ENCODE measurements around the gene RHBDF1.

RHBDF1 gene

GRCh38 chr16:94918-95265 lies 22.5 kb upstream of the RHBDF1 start:
- Histone ChIP-seq H3F3A (ENCODE audit: insufficient read depth) (no peaks in the 10 kb centered on the region), H3K9me2 (replicated peaks; ENCODE audit: insufficient read depth, low read length) (no peaks in the 10 kb centered on the region)

GRCh38 chr16:92431-93339 lies 20.3 kb upstream of the RHBDF1 start:
- Histone ChIP-seq H3K9ac (ENCODE audit: low read length) (no peak overlapping the region), H4K20me1 (ENCODE audit: low read depth, low read length) (no peaks in the 10 kb centered on the region), H3K27me3 (ENCODE audit: low read length) (no peaks in the 10 kb centered on the region), H3F3A (ENCODE audit: insufficient read depth) (no peaks in the 10 kb centered on the region), H2AFZ (ENCODE audit: low read depth, low read length, severe bottlenecking) (no peak overlapping the region), H3K4me3 (ENCODE audit: insufficient read depth, low read length, poor library complexity, severe bottlenecking) (no peak overlapping the region), H3K9me3 (ENCODE audit: insufficient read depth, low read length) (no peaks in the 10 kb centered on the region), H3K27ac (ENCODE audit: low read depth, low read length) (no peak overlapping the region), H3K36me3 (ENCODE audit: low read length) (no peaks in the 10 kb centered on the region), H3K79me2 (ENCODE audit: insufficient read depth, low read length) (no peaks in the 10 kb centered on the region), H3K9me2 (replicated peaks; ENCODE audit: insufficient read depth, low read length) (no peaks in the 10 kb centered on the region), H3K4me2 (ENCODE audit: low read depth, low read length, poor library complexity, severe bottlenecking) (no peak overlapping the region)
- no peak for TF ChIP-seq CTCF (IDR thresholded peaks at IDR 0.05; ENCODE audit: insufficient read depth, low read length, poor library complexity, severe bottlenecking)
- no peak for TF ChIP-seq EZH2phosphoT487 (conservative IDR thresholded peaks at IDR 0.05; ENCODE audit: low read length)

More at GRCh38 chr16:94918-95265, 22.5 kb upstream of the RHBDF1 start:
- H3K4me2 ChIP-seq (ENCODE audit: low read depth, low read length, poor library complexity, severe bottlenecking), result no peak overlapping the region
- H3K4me3 ChIP-seq (ENCODE audit: insufficient read depth, low read length, poor library complexity, severe bottlenecking), result no peak overlapping the region
- H3K27me3 ChIP-seq (ENCODE audit: low read length), result no peaks in the 10 kb centered on the region
- TF ChIP-seq EZH2phosphoT487 (conservative IDR thresholded peaks at IDR 0.05; ENCODE audit: low read length) (no peak), CTCF (IDR thresholded peaks at IDR 0.05; ENCODE audit: insufficient read depth, low read length, poor library complexity, severe bottlenecking) (no peak)
- no peak overlapping the region for H3K27ac ChIP-seq (ENCODE audit: low read depth, low read length)
- no peak overlapping the region for H2AFZ ChIP-seq (ENCODE audit: low read depth, low read length, severe bottlenecking)
- no peaks in the 10 kb centered on the region for H3K9me3 ChIP-seq (ENCODE audit: insufficient read depth, low read length)
- H3K9ac ChIP-seq (ENCODE audit: low read length), result no peak overlapping the region
- no peaks in the 10 kb centered on the region for H3K36me3 ChIP-seq (ENCODE audit: low read length)
- no peaks in the 10 kb centered on the region for H3K79me2 ChIP-seq (ENCODE audit: insufficient read depth, low read length)
- no peaks in the 10 kb centered on the region for H4K20me1 ChIP-seq (ENCODE audit: low read depth, low read length)

GRCh38 chr16:91484-91883 lies 19.1 kb upstream of the RHBDF1 start:
- Histone ChIP-seq H3K4me2 (ENCODE audit: low read depth, low read length, poor library complexity, severe bottlenecking) (no peak overlapping the region), H3F3A (ENCODE audit: insufficient read depth) (no peaks in the 10 kb centered on the region), H3K27me3 (ENCODE audit: low read length) (no peaks in the 10 kb centered on the region), H3K36me3 (ENCODE audit: low read length) (no peaks in the 10 kb centered on the region), H3K79me2 (ENCODE audit: insufficient read depth, low read length) (no peaks in the 10 kb centered on the region), H3K9ac (ENCODE audit: low read length) (no peak overlapping the region), H3K9me2 (replicated peaks; ENCODE audit: insufficient read depth, low read length) (no peaks in the 10 kb centered on the region), H2AFZ (ENCODE audit: low read depth, low read length, severe bottlenecking) (no peak overlapping the region), H3K27ac (ENCODE audit: low read depth, low read length) (no peak overlapping the region), H3K4me3 (ENCODE audit: insufficient read depth, low read length, poor library complexity, severe bottlenecking) (no peak overlapping the region), H4K20me1 (ENCODE audit: low read depth, low read length) (no peaks in the 10 kb centered on the region), H3K9me3 (ENCODE audit: insufficient read depth, low read length) (no peaks in the 10 kb centered on the region)
- no peak for TF ChIP-seq EZH2phosphoT487 (conservative IDR thresholded peaks at IDR 0.05; ENCODE audit: low read length)

Data from SU-DHL-6 (cell line).